NCI-H2107 treated with DMSO at 0.1 percent for 48 hours (cell line): Measurements from ENCODE around the gene ATXN7L1.
"Not testable (repeated sequence)": the region's sequence is repeated elsewhere in the genome, so short reads cannot be mapped to it uniquely, and the experiment has no call there.

Source experiments
- DNase-seq: peaks from one replicate; lab custom pipeline; 2025; ENCODE audit not compliant: unreplicated experiment; lab: John Stamatoyannopoulos, UW

Gene ATXN7L1

GRCh38 chr7:105861224-105861623 is 15.2 kb downstream of the ATXN7L1 start:
- no peak for DNase-seq

- DNase-seq: no peak
Observed at GRCh38 chr7:105860793-105861192, 15.6 kb downstream of the ATXN7L1 start.

GRCh38 chr7:105857009-105857952 is 19.1 kb downstream of the ATXN7L1 start:
- DNase-seq: no peak

- no peak for DNase-seq
Observed at GRCh38 chr7:105854498-105854897, 21.9 kb downstream of the ATXN7L1 start.

GRCh38 chr7:105853931-105854419 is 22.4 kb downstream of the ATXN7L1 start:
- DNase-seq: no peak

- no peak for DNase-seq
Observed at GRCh38 chr7:105851064-105851463, 25.3 kb downstream of the ATXN7L1 start.

GRCh38 chr7:105849122-105849855 is 27.1 kb downstream of the ATXN7L1 start:
- no peak for DNase-seq

GRCh38 chr7:105846404-105846803 is 30.0 kb downstream of the ATXN7L1 start:
- no peak for DNase-seq

- not testable (repeated sequence) for DNase-seq
Observed at GRCh38 chr7:105844681-105845080, 31.7 kb downstream of the ATXN7L1 start.

- no peak for DNase-seq
Observed at GRCh38 chr7:105841866-105842265, 34.5 kb downstream of the ATXN7L1 start.

GRCh38 chr7:105840981-105841749 is 35.2 kb downstream of the ATXN7L1 start:
- DNase-seq: no peak

- DNase-seq: no peak
Observed at GRCh38 chr7:105839266-105839665, 37.1 kb downstream of the ATXN7L1 start.

GRCh38 chr7:105838627-105839231 is 37.7 kb downstream of the ATXN7L1 start:
- DNase-seq: peak; percentile 70

- DNase-seq: peak; percentile 70
Observed at GRCh38 chr7:105837765-105838626, 38.4 kb downstream of the ATXN7L1 start.

GRCh38 chr7:105835441-105835840 is 41.0 kb downstream of the ATXN7L1 start:
- no peak for DNase-seq

GRCh38 chr7:105831824-105832535 is 44.4 kb downstream of the ATXN7L1 start:
- DNase-seq: no peak

- no peak for DNase-seq
Observed at GRCh38 chr7:105831302-105831620, 45.1 kb downstream of the ATXN7L1 start.

- no peak for DNase-seq
Observed at GRCh38 chr7:105830405-105831301, 45.7 kb downstream of the ATXN7L1 start.
